ENCODE measurements around the gene EPM2A.
"Not testable (repeated sequence)": the region's sequence is repeated elsewhere in the genome, so short reads cannot be mapped to it uniquely, and the experiment has no call there.

The EPM2A gene

DNA sequence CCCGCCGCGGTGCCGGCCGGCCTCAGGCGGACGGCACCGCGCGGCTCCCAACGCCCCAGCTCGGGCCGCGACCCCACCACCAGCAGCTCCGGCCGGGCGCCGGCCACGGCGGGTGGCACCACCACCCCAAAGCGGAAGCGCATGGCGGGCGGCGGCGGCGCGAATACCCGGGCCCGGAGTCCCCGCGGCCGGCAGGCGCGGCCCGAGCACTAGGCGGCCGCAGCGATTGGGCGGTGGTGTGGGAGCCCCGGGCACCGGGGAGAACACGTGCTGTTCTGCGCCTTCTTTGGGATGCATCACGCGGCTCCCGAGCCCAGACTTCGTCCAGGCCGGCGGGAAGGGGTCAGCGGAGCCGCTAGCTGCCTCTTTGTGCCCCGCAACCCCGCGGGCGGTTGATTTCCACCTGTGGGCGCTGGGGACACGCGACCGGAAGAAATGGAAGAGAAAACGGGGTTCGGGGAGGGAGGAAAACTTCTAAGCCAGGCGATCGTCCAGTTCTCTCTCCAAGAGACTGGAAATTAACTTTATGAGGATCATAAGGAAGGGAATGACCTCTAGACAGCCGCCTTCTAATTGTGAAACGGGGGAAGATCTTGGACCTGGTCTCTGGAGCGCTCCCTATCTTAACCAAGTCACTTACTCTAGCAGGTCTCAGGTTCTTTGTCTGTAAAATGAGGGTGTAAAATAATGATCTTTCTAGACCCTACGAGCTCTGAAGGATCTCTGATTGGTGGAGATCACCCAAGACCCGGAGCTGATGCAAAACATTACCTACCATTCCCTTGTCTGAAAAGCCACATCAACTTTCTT lies at the start of gene EPM2A:
EPM2A (minus strand) TSS at position 165 of the 810 bp plus-strand sequence; CDS start at position 143, 22 bp downstream.
- DNase-seq (ENCODE audit: low read depth in 2 of 2): peak; percentile 9 to 15

DNA sequence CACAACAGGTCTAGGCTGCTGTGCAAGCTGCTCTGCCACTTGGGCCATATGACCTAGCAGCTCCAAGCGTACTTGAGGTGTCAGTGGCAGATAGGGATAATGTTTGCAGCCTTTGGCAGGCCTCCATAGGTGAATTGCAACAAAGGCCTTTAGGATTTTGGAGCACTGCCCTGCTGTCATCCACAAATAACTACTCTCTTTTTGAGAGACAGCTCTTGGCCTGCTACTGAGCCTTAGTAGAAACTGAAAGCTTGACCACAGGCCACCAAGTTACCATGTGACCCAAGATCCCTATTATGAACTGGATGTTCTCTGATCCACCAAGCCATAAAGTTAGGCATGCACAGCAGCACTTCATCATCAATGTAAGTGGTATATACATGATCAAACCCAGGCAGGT lies 49.4 kb upstream of the EPM2A start:
- no peak for DNase-seq (ENCODE audit: low read depth in 2 of 2)

- DNase-seq (ENCODE audit: low read depth in 2 of 2): no peak
Observed at GRCh38 chr6:145783796-145784195, 48.5 kb upstream of the EPM2A start.

DNA sequence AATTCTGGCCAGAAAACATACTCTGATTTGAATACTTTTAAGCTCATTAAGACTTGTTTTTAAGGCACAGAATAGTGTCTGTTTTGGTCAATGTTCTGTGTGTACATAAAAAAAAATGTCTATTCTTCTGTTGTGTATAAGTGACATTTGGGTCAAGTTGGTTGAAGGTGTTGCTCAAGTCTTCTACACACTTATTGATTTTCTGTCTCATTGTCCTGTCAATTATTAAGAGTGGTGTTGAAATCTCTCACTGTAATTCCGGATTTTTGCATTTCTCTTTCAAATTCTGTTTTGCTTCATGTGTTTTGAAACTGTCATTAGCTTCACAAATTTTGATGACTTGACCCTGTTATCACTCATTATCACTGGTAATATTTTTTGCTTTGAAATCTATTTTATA lies 37.5 kb upstream of the EPM2A start:
- no peak for DNase-seq (ENCODE audit: low read depth in 2 of 2)

GRCh38 chr6:145765449-145765848 lies 30.1 kb upstream of the EPM2A start:
- no peak for DNase-seq (ENCODE audit: low read depth in 2 of 2)

- no peak for DNase-seq (ENCODE audit: low read depth in 2 of 2)
Observed at GRCh38 chr6:145763742-145764141, 28.4 kb upstream of the EPM2A start.

- DNase-seq (ENCODE audit: low read depth in 2 of 2): no peak
Observed at GRCh38 chr6:145761584-145761983, 26.3 kb upstream of the EPM2A start.

GRCh38 chr6:145758113-145758512 lies 22.8 kb upstream of the EPM2A start:
- DNase-seq (ENCODE audit: low read depth in 2 of 2): no peak

DNA sequence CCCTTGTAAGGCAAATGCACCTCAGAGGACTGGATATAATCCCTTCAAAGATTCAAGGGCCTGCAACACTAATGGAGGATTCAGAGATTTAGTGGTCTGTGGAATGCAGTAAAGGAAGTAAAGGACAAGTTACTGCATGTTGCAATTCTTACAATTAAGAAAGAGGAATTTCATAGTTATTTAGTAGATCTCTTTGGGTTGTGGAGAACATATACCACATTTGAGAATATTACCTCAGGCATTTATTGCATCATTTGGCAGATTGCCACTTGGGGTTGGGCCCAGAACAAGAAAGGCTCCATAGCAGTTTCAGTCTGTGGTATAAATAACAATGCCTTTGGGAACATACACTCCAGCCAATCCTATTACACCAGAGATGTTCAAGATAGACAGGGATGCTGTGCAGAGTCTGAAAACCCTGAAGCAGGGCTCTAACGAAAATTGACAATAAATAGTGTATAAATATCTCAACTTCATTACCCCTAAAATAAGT lies 20.9 kb upstream of the EPM2A start:
- no peak for DNase-seq (ENCODE audit: low read depth in 2 of 2)

GRCh38 chr6:145755682-145756081 lies 20.4 kb upstream of the EPM2A start:
- no peak for DNase-seq (ENCODE audit: low read depth in 2 of 2)

DNA sequence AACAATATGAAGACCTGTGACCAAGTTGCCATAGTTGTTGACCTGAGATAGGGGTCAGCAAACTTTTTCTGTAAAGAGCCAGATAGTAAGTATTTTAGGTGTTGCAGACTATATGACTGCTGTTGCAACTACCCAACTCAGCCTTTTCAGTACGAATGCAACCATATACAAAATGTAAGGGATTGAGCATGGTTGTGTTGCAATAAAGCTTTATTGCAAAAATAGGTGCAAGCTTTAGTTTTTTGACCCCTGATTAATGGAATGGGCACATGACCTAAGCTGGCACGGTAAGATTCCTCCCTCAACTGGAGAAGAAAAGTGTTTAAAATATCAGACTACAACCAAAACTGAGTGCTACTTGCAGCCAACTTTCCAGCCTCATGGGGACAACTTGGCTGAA lies 17.3 kb upstream of the EPM2A start:
- no peak for DNase-seq (ENCODE audit: low read depth in 2 of 2)

DNA sequence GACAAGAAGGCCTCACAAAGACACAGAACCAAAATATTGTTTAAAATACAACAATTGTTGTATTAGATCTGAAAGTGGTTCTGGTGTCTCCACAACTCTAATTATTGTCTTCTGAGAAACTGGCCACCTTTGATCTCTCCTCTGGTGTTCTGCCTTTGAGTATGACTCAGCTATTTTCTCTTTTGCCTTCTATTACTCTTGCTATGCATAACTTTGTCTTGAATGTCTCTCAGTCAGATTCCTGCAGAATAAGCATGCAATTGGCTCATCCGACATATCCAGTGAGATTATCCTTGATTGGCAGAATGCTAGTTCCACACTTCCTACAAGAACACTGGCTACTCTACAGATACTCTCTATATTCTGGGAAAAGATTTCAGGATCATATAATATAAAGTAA lies 14.3 kb upstream of the EPM2A start:
- DNase-seq (ENCODE audit: low read depth in 2 of 2): no peak

GRCh38 chr6:145745861-145746260 lies 10.5 kb upstream of the EPM2A start:
- no peak for DNase-seq (ENCODE audit: low read depth in 2 of 2)

DNA sequence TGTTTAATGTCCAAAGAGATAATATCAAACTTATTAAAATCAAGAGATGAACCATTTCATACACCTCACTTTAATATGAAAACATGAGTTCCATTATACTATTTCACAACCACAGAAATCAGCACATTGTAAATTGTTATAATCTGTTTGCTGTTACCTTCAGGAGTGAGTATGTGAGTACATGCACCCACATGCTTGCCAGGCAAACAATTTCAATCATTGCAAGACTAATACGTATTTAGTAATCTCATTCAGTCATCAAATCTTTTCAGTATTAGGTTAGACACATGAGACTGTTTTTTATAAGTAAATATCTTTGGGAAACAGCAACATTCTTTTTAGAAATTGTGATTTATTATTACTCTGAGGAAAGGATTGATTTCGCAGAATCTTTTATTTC lies 9.3 kb upstream of the EPM2A start:
- no peak for DNase-seq (ENCODE audit: low read depth in 2 of 2)

DNA sequence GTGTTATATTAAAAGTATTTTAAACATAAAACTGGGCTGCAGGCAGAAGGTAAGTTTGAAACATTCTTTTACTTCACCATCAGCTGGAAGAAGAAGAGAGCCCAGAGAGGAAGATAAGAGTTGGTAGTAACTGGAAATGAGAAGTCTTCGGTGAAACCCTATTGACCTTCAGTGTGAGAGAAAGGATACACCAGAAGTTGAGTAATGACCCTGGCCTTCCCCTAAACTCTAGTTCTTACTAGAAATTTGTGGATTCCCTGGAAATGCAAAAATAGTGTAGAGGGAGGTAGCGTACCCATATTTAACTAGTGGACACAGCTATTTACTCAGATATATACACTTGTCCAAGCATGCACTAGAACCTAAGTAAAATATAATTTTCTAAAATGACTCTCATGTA lies 8.0 kb upstream of the EPM2A start:
- DNase-seq (ENCODE audit: low read depth in 2 of 2): no peak

DNA sequence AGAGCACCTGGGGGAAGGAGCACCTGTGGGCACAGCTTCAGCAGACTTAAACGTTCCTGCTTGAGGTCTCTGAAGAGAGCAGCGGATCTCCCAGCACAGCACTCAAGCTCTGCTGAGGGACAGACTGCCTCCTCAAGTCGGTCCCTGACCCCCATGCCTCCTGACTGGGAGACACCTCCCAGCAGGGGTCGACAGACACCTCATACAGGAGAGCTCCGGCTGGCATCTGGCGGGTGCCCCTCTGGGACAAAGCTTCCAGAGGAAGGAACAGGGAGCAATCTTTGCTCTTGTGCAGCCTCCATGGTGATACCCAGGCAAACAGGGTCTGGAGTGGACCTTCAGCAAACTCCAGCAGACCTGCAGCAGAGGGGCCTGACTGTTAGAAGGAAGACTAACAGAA lies 7.2 kb upstream of the EPM2A start:
- DNase-seq (ENCODE audit: low read depth in 2 of 2): not testable (repeated sequence)

- not testable (repeated sequence) for DNase-seq (ENCODE audit: low read depth in 2 of 2)
Observed at GRCh38 chr6:145739685-145740084, 4.4 kb upstream of the EPM2A start.

DNA sequence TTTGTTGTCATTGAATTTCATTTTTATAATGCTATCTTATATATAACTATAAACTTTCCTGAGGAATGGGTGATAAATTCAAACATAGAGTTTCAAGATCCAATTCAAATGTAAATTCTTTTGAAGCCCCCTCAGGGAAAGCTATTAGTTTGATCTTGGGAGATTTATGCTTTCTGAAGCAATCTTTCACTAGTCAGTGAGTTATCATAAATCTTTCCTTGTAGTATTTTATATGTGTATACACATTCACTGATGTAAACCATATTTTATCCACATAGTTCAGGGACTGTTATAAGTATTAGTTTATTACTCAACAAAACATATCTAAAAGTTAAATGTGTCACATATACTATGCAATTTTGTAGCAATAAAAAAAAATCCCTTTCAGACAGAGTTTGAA lies 2.9 kb upstream of the EPM2A start:
- no peak for DNase-seq (ENCODE audit: low read depth in 2 of 2)

DNA sequence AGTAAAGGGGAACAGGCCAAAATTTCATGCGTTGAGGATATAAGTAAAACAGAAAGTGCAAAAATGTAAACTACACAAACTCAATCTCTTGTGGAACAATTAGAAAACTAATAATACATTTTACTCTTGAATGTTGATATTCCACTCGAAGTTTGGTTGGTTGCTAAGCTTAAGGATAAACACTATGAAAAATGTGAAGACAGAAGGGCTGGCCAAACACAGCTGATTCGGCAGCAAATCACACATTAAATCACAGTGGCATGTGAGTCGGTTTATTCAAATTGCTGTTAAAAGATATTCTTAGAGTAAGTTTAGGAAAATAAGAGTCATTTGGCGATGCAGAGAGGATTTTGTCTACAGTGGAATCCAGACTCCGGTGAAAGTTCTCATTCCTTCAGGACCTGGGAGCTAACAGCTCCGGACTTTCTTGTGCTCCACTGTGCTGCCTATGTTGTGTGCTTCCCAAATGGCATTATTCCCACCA lies 1.4 kb upstream of the EPM2A start:
- no peak for DNase-seq (ENCODE audit: low read depth in 2 of 2)

GRCh38 chr6:145734486-145735355 lies 599 bp downstream of the EPM2A start:
- peak; percentile 39 to 44 for DNase-seq (ENCODE audit: low read depth in 2 of 2)

GRCh38 chr6:145733810-145734209 lies 1.5 kb downstream of the EPM2A start:
- no peak for DNase-seq (ENCODE audit: low read depth in 2 of 2)

DNA sequence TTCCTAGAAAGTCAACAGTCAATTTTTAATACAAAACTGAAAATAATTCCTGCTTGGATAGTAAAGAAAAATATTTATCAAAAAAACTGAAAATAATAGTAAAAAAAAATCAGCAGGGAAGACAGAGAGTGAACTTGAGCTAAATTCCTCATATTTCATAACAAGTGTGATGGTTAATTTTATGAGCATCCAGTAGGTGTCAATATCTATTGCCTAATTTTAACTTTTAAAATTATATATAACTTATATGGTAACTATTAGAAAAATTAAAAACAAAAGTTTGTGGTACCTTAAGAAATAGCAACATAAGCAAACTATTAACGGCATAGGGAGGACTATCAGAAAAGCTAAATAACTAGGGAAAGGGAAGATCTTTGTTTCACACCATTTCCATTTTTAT lies 2.1 kb downstream of the EPM2A start:
- DNase-seq (ENCODE audit: low read depth in 2 of 2): no peak

- no peak for DNase-seq (ENCODE audit: low read depth in 2 of 2)
Observed at GRCh38 chr6:145731447-145731846, 3.9 kb downstream of the EPM2A start.

Data from stimulated activated CD8-positive, alpha-beta memory T cell treated with anti-CD3 and anti-CD28 coated beads, Interleukin-7, amount 100 ng/mL, for 1 hour (primary cell).